ENCODE data around the gene SLC7A14. TPM values are rescaled to one million over a fixed set of nuclear protein-coding genes. Genes with fewer than 3 reads are reported as not detected.

Gene SLC7A14
- total and polyA plus RNA-seq, 2 donors (not counting 3 experiments of a cell fraction or from before 2014, with no cell fraction given): 0.07 to 0.57 TPM

DNA sequence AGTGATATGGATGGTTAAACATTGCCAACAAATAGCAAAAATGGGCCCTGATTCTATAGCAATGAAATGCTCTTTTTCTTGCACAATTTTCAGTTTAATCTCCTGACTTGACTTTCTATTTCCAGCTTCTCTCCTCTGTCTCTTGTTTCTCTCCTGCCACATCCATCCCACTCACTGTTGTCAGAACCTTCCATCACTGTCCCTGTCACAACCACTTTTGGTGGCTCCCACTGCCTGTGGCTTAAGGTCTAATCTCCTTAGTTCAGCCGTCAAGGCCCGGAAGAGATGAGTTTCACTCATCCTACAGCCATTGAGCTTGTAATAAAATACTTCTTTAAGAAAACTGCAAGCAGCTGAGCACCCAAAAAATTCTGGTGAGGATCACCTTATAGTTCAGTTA is 19.5 kb downstream of the SLC7A14 start:
- no peak for FAIRE-seq
- no peaks in the 10 kb centered on the region for H3K79me2 ChIP-seq (ENCODE audit: control insufficient read depth, insufficient read depth, low read length)
- CTCF ChIA-PET: interaction anchor here (1.2 to 3.7 kb wide), 2 partner anchors 12 to 153 kb away, joined by 3 to 14 read pairs; no protein-coding TSS in a partner anchor
- no peaks in the 10 kb centered on the region for H3K36me3 ChIP-seq (ENCODE audit: control insufficient read depth in 2 of 2, extremely low read depth in 1 of 2, insufficient read depth in 2 of 2, low read length in 2 of 2)
- BruUV-seq (replicated peaks): no TSS peak
- H3K27ac ChIP-seq (ENCODE audit: insufficient read depth, low read depth, low read length): no peak overlapping the region
- no peak overlapping the region for H3K9ac ChIP-seq (replicated peaks; ENCODE audit: extremely low read depth, insufficient read depth, low read length)
- H4K20me1 ChIP-seq (replicated peaks; ENCODE audit: control insufficient read depth, extremely low read depth, insufficient read depth, low read length): no peaks in the 10 kb centered on the region
- POLR2A ChIA-PET: no interaction called here
- H2AFZ ChIP-seq (ENCODE audit: low read depth, low read length): no peak overlapping the region
- peaks cover 12% of the 10 kb centered on the region for H3K4me1 ChIP-seq (ENCODE audit: control insufficient read depth, extremely low read depth, insufficient read depth, low read length)
- H3K9me1 ChIP-seq (replicated peaks; ENCODE audit: control insufficient read depth, extremely low read depth, insufficient read depth, low read length): no peaks in the 10 kb centered on the region
- DNase-seq (ENCODE audit: low read depth, low spot score): no peak
- H3K9me3 ChIP-seq (replicated peaks; ENCODE audit: control insufficient read depth, insufficient read depth, low read length): no peaks in the 10 kb centered on the region
- H3K27me3 ChIP-seq (ENCODE audit: control insufficient read depth in 2 of 2, insufficient read depth in 2 of 2, low read length in 2 of 2): no peaks in the 10 kb centered on the region
- no peak overlapping the region for H3K4me3 ChIP-seq (replicated peaks in 1 of 3; ENCODE audit: insufficient read depth in 1 of 3, low read depth in 1 of 3, low read length in 3 of 3)
- no peak overlapping the region for H3K4me2 ChIP-seq (ENCODE audit: insufficient read depth, low read length)
- dilution Hi-C loops (cut with MboI; ENCODE audit: extremely low pct_ligation_motif_present, low sequenced_read_pairs) (no loop called here), intact Hi-C loops (cut with micrococcal nuclease) (no loop called here)
- TF ChIP-seq JUN (IDR thresholded peaks at IDR 0.05; ENCODE audit: borderline replicate concordance, insufficient read depth, insufficient read length, low read depth): no peak
- no peak for TF ChIP-seq FOS (IDR thresholded peaks at IDR 0.05; ENCODE audit: borderline replicate concordance, insufficient read depth, low read length)
- TF ChIP-seq EZH2 (IDR thresholded peaks at IDR 0.05; ENCODE audit: borderline replicate concordance, low read depth, low read length, severe bottlenecking): no peak
- no peak for TF ChIP-seq POLR2A (IDR thresholded peaks at IDR 0.05; ENCODE audit: low read depth, low read length)
- no peak for TF ChIP-seq MYC (IDR thresholded peaks at IDR 0.05; ENCODE audit: low read depth, low read length)
- TF ChIP-seq MAX (IDR thresholded peaks at IDR 0.05; ENCODE audit: insufficient read depth, insufficient read length): no peak
- no peak for TF ChIP-seq POLR2AphosphoS5 (IDR thresholded peaks at IDR 0.05; ENCODE audit: insufficient read depth, low read depth, low read length)
- TF ChIP-seq, protein P1, sequence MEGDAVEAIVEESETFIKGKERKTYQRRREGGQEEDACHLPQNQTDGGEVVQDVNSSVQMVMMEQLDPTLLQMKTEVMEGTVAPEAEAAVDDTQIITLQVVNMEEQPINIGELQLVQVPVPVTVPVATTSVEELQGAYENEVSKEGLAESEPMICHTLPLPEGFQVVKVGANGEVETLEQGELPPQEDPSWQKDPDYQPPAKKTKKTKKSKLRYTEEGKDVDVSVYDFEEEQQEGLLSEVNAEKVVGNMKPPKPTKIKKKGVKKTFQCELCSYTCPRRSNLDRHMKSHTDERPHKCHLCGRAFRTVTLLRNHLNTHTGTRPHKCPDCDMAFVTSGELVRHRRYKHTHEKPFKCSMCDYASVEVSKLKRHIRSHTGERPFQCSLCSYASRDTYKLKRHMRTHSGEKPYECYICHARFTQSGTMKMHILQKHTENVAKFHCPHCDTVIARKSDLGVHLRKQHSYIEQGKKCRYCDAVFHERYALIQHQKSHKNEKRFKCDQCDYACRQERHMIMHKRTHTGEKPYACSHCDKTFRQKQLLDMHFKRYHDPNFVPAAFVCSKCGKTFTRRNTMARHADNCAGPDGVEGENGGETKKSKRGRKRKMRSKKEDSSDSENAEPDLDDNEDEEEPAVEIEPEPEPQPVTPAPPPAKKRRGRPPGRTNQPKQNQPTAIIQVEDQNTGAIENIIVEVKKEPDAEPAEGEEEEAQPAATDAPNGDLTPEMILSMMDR (IDR thresholded peaks at IDR 0.05; ENCODE audit: extremely low read depth in 1 of 2, insufficient read depth in 1 of 2, low read depth in 1 of 2, low read length in 2 of 2): no peak
- no peak for TF ChIP-seq GATA2 (IDR thresholded peaks at IDR 0.05; ENCODE audit: insufficient read depth, insufficient read length, low read depth, low read length)
